HCT116 (cell line): ENCODE measurements around the gene ATAD1. TPM values are rescaled to one million over a fixed set of nuclear protein-coding genes. Genes with fewer than 3 reads are reported as not detected.
"Not testable (repeated sequence)": the region's sequence is repeated elsewhere in the genome, so short reads cannot be mapped to it uniquely, and the experiment has no call there.

ENCODE experiments used
- ATAC-seq: fragments of 200-7000 bp; cut with Tn5 transposase; 2 replicates; pipeline ENCODE4 v1.9.1; 2020; ENCODE audit warnings: mild to moderate bottlenecking, moderate library complexity
- BruUV-seq: library from RNA; stranded (reverse); fragments of 400-500 nt; replicated peaks from 2 replicates; lab custom pipeline; 2021; lab: Mats Ljungman, UMichigan
- CTCF ChIA-PET: fragments of 300-600 bp; sonication (Branson Sonifier 250); formaldehyde crosslinking; loops from one replicate; lab custom pipeline; 2021; ENCODE audit warnings: antibody characterized with exemption; lab: Charles Lee
- POLR2A ChIA-PET: fragments of 300-600, 350-600 bp; sonication (Branson Sonifier 250); formaldehyde crosslinking; loops from one replicate; lab custom pipeline; 2021; ENCODE audit warnings: antibody characterized with exemption; lab: Charles Lee
- RAD21 ChIA-PET, 2 experiments: fragments of 300-600 bp; sonication (Branson Sonifier 250); formaldehyde crosslinking; loops; one replicate each; lab custom pipeline; 2023; ENCODE audit warnings: low total read pairs in 2 of 2; ENCODE audit not compliant: uncharacterized antibody in 2 of 2, unreplicated experiment in 2 of 2, low non-redundant PET in 1 of 2; lab: Charles Lee
- DNase-seq: peaks from one replicate; pipeline ENCODE4 v3.0.0-alpha.2; 2010; ENCODE audit warnings: low read depth, low spot score
- H2AFZ ChIP-seq: fragments of 200-600 bp; shearing (Covaris generic), sonication (generic); 2 replicates; pipeline ENCODE4 v1.6.1; 2017; ENCODE audit warnings: low read depth, mixed run types, mixed read lengths, antibody characterized with exemption, low read length; ENCODE audit not compliant: poor library complexity, severe bottlenecking
- H3K27ac ChIP-seq: 2 replicates; pipeline ENCODE4 v1.5.1; 2012; ENCODE audit warnings: low read depth, low read length
- H3K27me3 ChIP-seq: fragments of 200-600 bp; sonication (generic); 2 replicates; pipeline ENCODE4 v1.6.1; 2016; ENCODE audit warnings: mixed run types, low read length, mixed read lengths; ENCODE audit not compliant: insufficient read depth
- H3K36me3 ChIP-seq, 2 experiments: fragments of 200-500 bp in 1 of 2; fragments of 200-600 bp in 1 of 2; sonication (Bioruptor generic) in 1 of 2; sonication (generic) in 1 of 2; 2 replicates each; pipeline versions ENCODE4 v1.5.1 to v1.6.1; 2014 to 2016; ENCODE audit warnings: low read length in 2 of 2, inconsistent platforms in 1 of 2, mixed read lengths in 1 of 2, mixed run types in 1 of 2; ENCODE audit not compliant: insufficient read depth in 2 of 2, control insufficient read depth in 1 of 2
- H3K4me1 ChIP-seq, 2 experiments: fragments of 200-600 bp in 1 of 2; sonication (generic) in 1 of 2; 2 replicates each; pipeline versions ENCODE4 v1.5.1 to v1.6.1; 2012 to 2017; ENCODE audit warnings: low read length in 2 of 2, inconsistent platforms in 1 of 2, mild to moderate bottlenecking in 1 of 2, mixed read lengths in 1 of 2, mixed run types in 1 of 2, moderate library complexity in 1 of 2; ENCODE audit not compliant: insufficient read depth in 2 of 2, control insufficient read depth in 1 of 2
- H3K4me2 ChIP-seq: fragments of 200-600 bp; sonication (generic); 2 replicates; pipeline ENCODE4 v1.6.1; 2017; ENCODE audit warnings: mixed run types, low read length, mixed read lengths
- H3K4me3 ChIP-seq, 2 experiments: fragments of 200-600 bp in 1 of 2; sonication (generic) in 1 of 2; replicated peaks in 1 of 2; 2 replicates each; pipeline ENCODE4 v1.5.1; 2011 to 2016; ENCODE audit warnings: low read length in 2 of 2, control low read depth in 1 of 2, low read depth in 1 of 2, mild to moderate bottlenecking in 1 of 2, mixed read lengths in 1 of 2, mixed run types in 1 of 2
- H3K79me2 ChIP-seq: fragments of 200-600 bp; sonication (generic); 2 replicates; pipeline ENCODE4 v1.6.1; 2017; ENCODE audit warnings: mild to moderate bottlenecking, mixed run types, low read length, moderate library complexity, mixed read lengths; ENCODE audit not compliant: insufficient read depth
- H3K9ac ChIP-seq: fragments of 200-600 bp; sonication (generic); 2 replicates; pipeline ENCODE4 v1.6.1; 2016; ENCODE audit warnings: low read length, mixed read lengths
- H3K9me2 ChIP-seq: fragments of 200-600 bp; sonication (generic), shearing (Covaris generic); 2 replicates; pipeline ENCODE4 v1.6.1; 2017; ENCODE audit warnings: mixed run types, mild to moderate bottlenecking, moderate library complexity; ENCODE audit not compliant: insufficient read depth
- H3K9me3 ChIP-seq, 2 experiments: fragments of 200-500 bp in 1 of 2; fragments of 200-600 bp in 1 of 2; sonication (Bioruptor generic) in 1 of 2; sonication (generic) in 1 of 2; 2 replicates each; pipeline ENCODE4 v1.6.1; 2014 to 2017; ENCODE audit warnings: low read length in 2 of 2, mixed read lengths in 2 of 2, inconsistent platforms in 1 of 2, low read depth in 1 of 2, mild to moderate bottlenecking in 1 of 2, mixed run types in 1 of 2, moderate library complexity in 1 of 2; ENCODE audit not compliant: control insufficient read depth in 1 of 2, insufficient read depth in 1 of 2
- H4K20me1 ChIP-seq: fragments of 200-600 bp; sonication (generic), shearing (Covaris generic); 2 replicates; pipeline ENCODE4 v1.6.1; 2017; ENCODE audit warnings: mixed run types, mild to moderate bottlenecking, moderate library complexity; ENCODE audit not compliant: insufficient read depth
- CBX3 ChIP-seq: IDR thresholded peaks from 2 replicates; pipeline ENCODE4 v1.6.1; 2012; ENCODE audit warnings: low read depth
- POLR2A ChIP-seq: IDR thresholded peaks from 2 replicates; pipeline ENCODE4 v1.7.0; 2011; ENCODE audit warnings: borderline replicate concordance; ENCODE audit not compliant: insufficient read depth, insufficient read length; ENCODE audit errors: extremely low read depth
- POLR2AphosphoS5 ChIP-seq: IDR thresholded peaks from 2 replicates; pipeline ENCODE4 v1.6.1; 2011; ENCODE audit warnings: mild to moderate bottlenecking, low read depth, low read length, moderate library complexity
- SIN3A ChIP-seq: IDR thresholded peaks from 2 replicates; pipeline ENCODE4 v1.6.1; 2012; ENCODE audit warnings: low read depth
- SRF ChIP-seq: IDR thresholded peaks from 2 replicates; pipeline ENCODE4 v1.6.1; 2012; ENCODE audit warnings: low read depth
- ZFX ChIP-seq: fragments of 450-650 bp; IDR thresholded peaks from 2 replicates; pipeline ENCODE4 v1.6.1; 2017
- ZNF274 ChIP-seq: fragments of 200-500 bp; sonication (Bioruptor generic); IDR thresholded peaks from 2 replicates; pipeline ENCODE4 v1.6.1; 2014; ENCODE audit warnings: mild to moderate bottlenecking, low read depth, low read length, inconsistent platforms
- intact Hi-C: fragments of 100-400 bp; cut with micrococcal nuclease; formaldehyde crosslinking; loops from 2 replicates; pipeline ENCODE4 v1.10.0; 2022
- total RNA-seq: library from RNA; stranded (reverse); gene quantifications from one replicate; pipeline ENCODE4 v1.2.1, GENCODE V29; 2021; ENCODE audit not compliant: unreplicated experiment

ATAD1 gene
- total RNA-seq, 1 experiment from 2014 or later = 66.4 TPM

DNA sequence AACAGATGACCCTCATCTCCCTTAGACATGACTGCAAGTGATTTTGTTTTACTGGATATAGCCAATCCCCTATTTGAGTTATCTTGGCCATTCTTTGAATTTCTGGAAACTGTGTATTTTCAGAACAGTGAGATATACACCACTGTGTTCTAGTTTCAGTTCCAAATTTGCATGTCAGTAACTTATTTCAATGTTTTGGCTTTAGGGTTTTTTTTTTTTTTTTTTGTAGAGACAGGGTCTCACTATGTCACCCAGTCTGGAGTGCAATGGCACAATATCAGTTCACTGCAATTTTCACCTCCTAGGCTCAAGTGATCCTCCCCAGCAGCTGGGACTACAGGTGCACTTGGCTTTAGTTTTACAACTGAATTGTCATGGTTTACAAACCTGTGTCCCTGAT is 67.2 kb downstream of the ATAD1 start:
- ChIA-PET CTCF (interaction anchor here (1.3 kb wide), 1 partner anchor 17 kb away, joined by 5 read pairs; no protein-coding TSS in a partner anchor), RAD21 (no interaction called here), POLR2A (no interaction called here)
- BruUV-seq = no TSS peak
- ATAC-seq (no peak), DNase-seq (no peak)
- TF ChIP-seq ZNF274 = no peak
- no peak for TF ChIP-seq SRF
- no peak for TF ChIP-seq SIN3A
- TF ChIP-seq ZFX = no peak
- TF ChIP-seq POLR2A = no peak
- Histone ChIP-seq H3K4me2 (no peak overlapping the region), H3K27ac (no peak overlapping the region), H3K9me3 (no peaks in the 10 kb centered on the region), H3K27me3 (no peaks in the 10 kb centered on the region), H3K36me3 (peaks cover 10 to 11% of the 10 kb centered on the region in 2 experiments; a peak in 2 of 4 replicates), H3K9ac (no peak overlapping the region), H3K9me2 (no peaks in the 10 kb centered on the region), H4K20me1 (peaks cover 10% of the 10 kb centered on the region), H3K4me3 (no peak overlapping the region), H2AFZ (no peak overlapping the region), H3K4me1 (peaks cover 0 to 5% of the 10 kb centered on the region in 2 experiments; a peak in 1 of 4 replicates), H3K79me2 (no peaks in the 10 kb centered on the region)
- intact Hi-C loops = no loop called here

DNA sequence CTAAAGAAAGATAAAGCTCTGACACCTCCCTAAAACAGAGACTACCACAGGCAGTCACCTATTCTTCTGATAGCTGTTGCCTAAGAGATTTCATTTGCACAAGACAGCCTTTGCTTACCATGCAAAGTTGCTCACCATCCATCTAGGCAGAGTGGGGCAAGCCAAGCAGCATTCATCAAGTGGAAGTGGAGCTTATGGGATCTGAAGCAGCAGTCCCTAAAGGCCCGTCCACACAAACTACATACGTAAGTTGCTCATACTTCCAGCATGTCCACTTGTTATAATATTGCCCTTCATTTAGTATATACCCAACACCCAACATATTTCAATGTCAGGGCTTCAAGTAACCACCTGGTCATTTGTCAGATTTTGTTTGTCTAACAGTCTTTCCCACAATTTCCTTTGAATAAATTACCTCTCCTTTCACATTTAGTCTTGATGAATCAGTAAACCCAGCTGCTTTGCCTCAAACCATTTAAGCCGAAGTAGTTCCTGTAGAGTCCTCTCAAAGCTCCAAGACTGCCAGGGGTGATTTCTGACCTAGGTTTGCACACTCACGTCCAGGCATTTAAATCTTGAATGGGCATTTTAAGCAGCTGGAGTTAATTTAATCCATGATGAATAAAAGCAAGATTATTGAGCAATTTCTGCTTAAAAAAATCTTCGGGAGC is 67.9 kb downstream of the ATAD1 start:
- no peak overlapping the region for H3K4me2 ChIP-seq
- peaks cover 10% of the 10 kb centered on the region in 2 experiments; a peak in 2 of 4 replicates for H3K36me3 ChIP-seq
- ChIA-PET POLR2A (no interaction called here), RAD21 (no interaction called here), CTCF (no interaction called here)
- no peaks in the 10 kb centered on the region for H3K9me3 ChIP-seq
- H3K4me3 ChIP-seq = no peak overlapping the region
- H4K20me1 ChIP-seq = peaks cover 10% of the 10 kb centered on the region
- no peaks in the 10 kb centered on the region for H3K9me2 ChIP-seq
- H3K79me2 ChIP-seq = no peaks in the 10 kb centered on the region
- no TSS peak for BruUV-seq
- peaks cover 0 to 5% of the 10 kb centered on the region in 2 experiments; a peak in 1 of 4 replicates for H3K4me1 ChIP-seq
- no peak overlapping the region for H3K27ac ChIP-seq
- H3K9ac ChIP-seq = no peak overlapping the region
- DNase-seq (no peak), ATAC-seq (peak; percentile 17; the same call in 1 of the 2 replicates)
- H2AFZ ChIP-seq = no peak overlapping the region
- intact Hi-C loops = no loop called here
- H3K27me3 ChIP-seq = no peaks in the 10 kb centered on the region
- TF ChIP-seq CBX3 = no peak
- TF ChIP-seq POLR2AphosphoS5 = peak; percentile 39; the same call in 1 of the 2 replicates
- TF ChIP-seq, all 23 proteins: peak for 1

DNA sequence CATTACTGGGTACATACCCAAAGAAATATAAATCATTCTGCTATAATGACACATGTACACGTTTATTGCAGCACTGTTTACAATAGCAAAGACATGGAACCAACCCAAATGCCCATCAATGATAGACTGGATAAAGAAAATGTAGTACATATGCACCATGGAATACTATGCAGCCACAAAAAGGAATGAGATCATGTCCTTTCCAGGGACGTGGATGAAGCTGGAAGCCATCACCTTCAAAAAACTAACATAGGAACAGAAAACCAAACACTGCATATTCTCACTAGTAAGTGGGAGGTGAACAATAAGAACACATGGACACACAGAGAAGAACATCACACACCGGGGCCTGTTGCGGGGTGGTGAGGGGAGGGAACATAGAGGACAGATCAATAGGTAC is 69.8 kb downstream of the ATAD1 start:
- H3K4me3 ChIP-seq, CTCF ChIA-PET, H3K36me3 ChIP-seq, ATAC-seq, H3K4me2 ChIP-seq, BruUV-seq, RAD21 ChIA-PET, H3K79me2 ChIP-seq, H3K9me3 ChIP-seq, H3K27me3 ChIP-seq, H3K4me1 ChIP-seq, POLR2A ChIA-PET, H3K9ac ChIP-seq, H4K20me1 ChIP-seq, intact Hi-C loops, H2AFZ ChIP-seq, H3K27ac ChIP-seq, H3K9me2 ChIP-seq, DNase-seq: not testable (repeated sequence)
